Thoracic aorta (tissue), 2 donors: ENCODE measurements around the gene PEX3. TPM values are rescaled to one million over a fixed set of nuclear protein-coding genes. Genes with fewer than 3 reads are reported as not detected.
"Not testable (repeated sequence)": the region's sequence is repeated elsewhere in the genome, so short reads cannot be mapped to it uniquely, and the experiment has no call there.

Experiments
- ATAC-seq: fragments of 150-250 bp; one replicate; pipeline ENCODE4 v1.8.0; 2017; ENCODE audit warnings: low read depth; ENCODE audit not compliant: insufficient number of reproducible peaks, low FRiP score
- DNase-seq: peaks from one replicate; pipeline ENCODE4 v3.0.0-alpha.2; 2020; ENCODE audit warnings: low spot score
- H3K27ac ChIP-seq, 2 donors: fragments of 200-600 bp; sonication (generic); 1 replicate in 1 of 2; 2 replicates in 1 of 2; pipeline ENCODE4 v1.5.1; 2016; ENCODE audit warnings: mild to moderate bottlenecking in 2 of 2, moderate library complexity in 2 of 2
- H3K27me3 ChIP-seq: fragments of 200-600 bp; sonication (generic); replicated peaks from 2 replicates; pipeline ENCODE4 v1.6.0; 2016; ENCODE audit warnings: mild to moderate bottlenecking; ENCODE audit not compliant: insufficient read depth
- H3K36me3 ChIP-seq: fragments of 200-600 bp; sonication (generic); one replicate; pipeline ENCODE4 v1.5.1; 2016
- H3K4me1 ChIP-seq, 2 donors: fragments of 200-600 bp; sonication (generic); 1 replicate in 1 of 2; 2 replicates in 1 of 2; pipeline versions ENCODE4 v1.5.1 to v1.6.0; 2016; ENCODE audit warnings: low read depth in 2 of 2, mild to moderate bottlenecking in 1 of 2; ENCODE audit not compliant: control insufficient read depth in 1 of 2
- H3K4me3 ChIP-seq: fragments of 200-600 bp; sonication (generic); 2 replicates; pipeline ENCODE4 v1.5.1; 2016; ENCODE audit warnings: mild to moderate bottlenecking
- H3K9me3 ChIP-seq: fragments of 200-600 bp; sonication (generic); 2 replicates; pipeline ENCODE4 v1.5.1; 2016
- total RNA-seq, 2 donors: library from RNA; depleted of rRNA; stranded (reverse); fragments of >200 nt; gene quantifications; one replicate each; pipeline versions ENCODE4 v1.1.0 to v1.2.3, GENCODE V29; 2016
- TF ChIP-seq, protein P1 (sequence below): fragments of 200-600 bp; sonication (generic); IDR thresholded peaks from one replicate; pipeline ENCODE4 v1.5.1; 2019; ENCODE audit warnings: antibody characterized with exemption

The PEX3 gene
- total RNA-seq, 2 donors from 2014 or later = 11.4 to 16.2 TPM

DNA sequence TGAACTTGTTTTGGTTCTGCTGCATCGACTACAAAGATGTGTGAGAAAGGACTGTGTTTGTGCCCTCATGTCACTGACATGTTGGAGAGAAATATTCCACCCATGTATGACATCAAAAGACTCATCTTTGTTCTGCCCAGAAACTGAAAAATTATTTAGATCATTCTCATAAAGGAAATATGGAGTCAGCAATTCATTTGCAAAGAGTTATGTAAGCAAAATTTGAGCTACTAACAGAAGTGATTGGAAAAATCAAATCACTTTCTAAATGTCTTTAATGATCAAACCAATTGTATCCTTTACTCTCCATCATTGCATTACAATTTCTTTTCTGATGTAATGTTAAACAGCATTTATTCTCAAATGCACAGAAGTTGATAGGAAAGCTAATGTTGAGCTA lies 19.4 kb upstream of the PEX3 start:
- Histone ChIP-seq H3K4me3 (no peak overlapping the region), H3K27ac (no peak overlapping the region), H3K4me1 (peaks cover 0 to 9% of the 10 kb centered on the region in 2 donors), H3K27me3 (no peaks in the 10 kb centered on the region), H3K36me3 (no peaks in the 10 kb centered on the region), H3K9me3 (no peaks in the 10 kb centered on the region)
- DNase-seq (no peak), ATAC-seq (no peak)
- TF ChIP-seq, protein P1, sequence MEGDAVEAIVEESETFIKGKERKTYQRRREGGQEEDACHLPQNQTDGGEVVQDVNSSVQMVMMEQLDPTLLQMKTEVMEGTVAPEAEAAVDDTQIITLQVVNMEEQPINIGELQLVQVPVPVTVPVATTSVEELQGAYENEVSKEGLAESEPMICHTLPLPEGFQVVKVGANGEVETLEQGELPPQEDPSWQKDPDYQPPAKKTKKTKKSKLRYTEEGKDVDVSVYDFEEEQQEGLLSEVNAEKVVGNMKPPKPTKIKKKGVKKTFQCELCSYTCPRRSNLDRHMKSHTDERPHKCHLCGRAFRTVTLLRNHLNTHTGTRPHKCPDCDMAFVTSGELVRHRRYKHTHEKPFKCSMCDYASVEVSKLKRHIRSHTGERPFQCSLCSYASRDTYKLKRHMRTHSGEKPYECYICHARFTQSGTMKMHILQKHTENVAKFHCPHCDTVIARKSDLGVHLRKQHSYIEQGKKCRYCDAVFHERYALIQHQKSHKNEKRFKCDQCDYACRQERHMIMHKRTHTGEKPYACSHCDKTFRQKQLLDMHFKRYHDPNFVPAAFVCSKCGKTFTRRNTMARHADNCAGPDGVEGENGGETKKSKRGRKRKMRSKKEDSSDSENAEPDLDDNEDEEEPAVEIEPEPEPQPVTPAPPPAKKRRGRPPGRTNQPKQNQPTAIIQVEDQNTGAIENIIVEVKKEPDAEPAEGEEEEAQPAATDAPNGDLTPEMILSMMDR = no peak

DNA sequence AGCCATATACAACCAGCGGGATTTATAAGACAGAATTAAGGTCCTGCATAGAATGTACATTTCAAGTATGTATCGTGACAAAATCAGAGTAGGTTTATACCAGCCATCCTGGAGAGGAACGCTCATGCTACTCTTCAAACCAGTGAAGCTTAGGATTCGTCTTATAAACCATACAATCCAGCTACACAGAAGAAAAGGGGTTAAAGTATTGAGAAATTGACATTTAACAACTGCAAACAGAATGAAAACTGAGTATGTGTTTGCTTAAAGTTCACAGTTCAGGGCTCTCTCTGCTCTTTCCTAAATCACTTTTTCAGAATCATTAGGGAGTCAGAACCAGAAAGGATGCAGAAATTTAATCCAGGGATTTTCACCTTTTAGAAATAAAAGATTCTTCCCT lies 18.0 kb upstream of the PEX3 start:
- ATAC-seq = no peak
- H3K4me1 ChIP-seq = no peaks in the 10 kb centered on the region
- H3K36me3 ChIP-seq = no peaks in the 10 kb centered on the region
- no peak overlapping the region for H3K27ac ChIP-seq
- TF ChIP-seq, protein P1 = no peak
- H3K9me3 ChIP-seq = no peaks in the 10 kb centered on the region
- H3K4me3 ChIP-seq = no peak overlapping the region
- H3K27me3 ChIP-seq = no peaks in the 10 kb centered on the region
- no peak for DNase-seq

GRCh38 chr6:143441010-143441409 lies 9.6 kb upstream of the PEX3 start:
- ATAC-seq (no peak), DNase-seq (no peak)
- Histone ChIP-seq H3K27ac (no peak overlapping the region), H3K4me1 (no peaks in the 10 kb centered on the region), H3K4me3 (no peak overlapping the region), H3K9me3 (no peaks in the 10 kb centered on the region), H3K36me3 (no peaks in the 10 kb centered on the region), H3K27me3 (no peaks in the 10 kb centered on the region)
- TF ChIP-seq, protein P1 = no peak

GRCh38 chr6:143441680-143442545 lies 8.7 kb upstream of the PEX3 start:
- Histone ChIP-seq H3K4me3 (no peak overlapping the region), H3K27me3 (no peaks in the 10 kb centered on the region), H3K36me3 (no peaks in the 10 kb centered on the region), H3K27ac (no peak overlapping the region), H3K9me3 (no peaks in the 10 kb centered on the region), H3K4me1 (no peaks in the 10 kb centered on the region)
- TF ChIP-seq, protein P1 = no peak
- no peak for ATAC-seq
- DNase-seq = no peak

GRCh38 chr6:143443096-143443495 lies 7.5 kb upstream of the PEX3 start:
- TF ChIP-seq, protein P1 = no peak
- ATAC-seq (no peak), DNase-seq (no peak)
- Histone ChIP-seq H3K36me3 (no peaks in the 10 kb centered on the region), H3K27ac (no peak overlapping the region), H3K4me1 (no peaks in the 10 kb centered on the region), H3K4me3 (no peak overlapping the region), H3K9me3 (no peaks in the 10 kb centered on the region), H3K27me3 (no peaks in the 10 kb centered on the region)

GRCh38 chr6:143447865-143448264 lies 2.7 kb upstream of the PEX3 start:
- not testable (repeated sequence) for DNase-seq, H3K27me3 ChIP-seq, ATAC-seq, H3K36me3 ChIP-seq, H3K9me3 ChIP-seq, H3K27ac ChIP-seq, H3K4me3 ChIP-seq
- H3K4me1 ChIP-seq = peaks cover 21 to 27% of the 10 kb centered on the region in 2 donors
